CD14-positive monocyte (primary cell): ENCODE data around the gene DOCK4. TPM values are rescaled to one million over a fixed set of nuclear protein-coding genes. Genes with fewer than 3 reads are reported as not detected.

Experiments
- DNase-seq, 3 donors: peaks; one replicate each; pipeline ENCODE4 v3.0.0-alpha.2; 2011 to 2022
- H2AFZ ChIP-seq: 2 replicates; pipeline ENCODE4 v1.6.0; 2012; ENCODE audit warnings: mild to moderate bottlenecking, low read depth, low read length, inconsistent platforms; ENCODE audit not compliant: insufficient read depth, poor library complexity, severe bottlenecking
- H3K27ac ChIP-seq, 2 donors: 1 replicate in 1 of 2; 2 replicates in 1 of 2; pipeline ENCODE4 v1.5.1; 2012 to 2013; ENCODE audit warnings: low read length in 2 of 2, control low read depth in 1 of 2, inconsistent platforms in 1 of 2, low read depth in 1 of 2, mild to moderate bottlenecking in 1 of 2
- H3K27me3 ChIP-seq, 2 donors: one replicate each; pipeline versions ENCODE4 v1.6.0 to v1.6.1; 2011 to 2013; ENCODE audit warnings: low read length in 2 of 2; ENCODE audit not compliant: control insufficient read depth in 2 of 2, insufficient read depth in 2 of 2
- H3K36me3 ChIP-seq, 2 donors: replicated peaks in 1 of 2; 1 replicate in 1 of 2; 2 replicates in 1 of 2; pipeline versions ENCODE4 v1.5.1 to v1.6.1; 2012 to 2013; ENCODE audit warnings: low read length in 2 of 2, control low read depth in 1 of 2, inconsistent platforms in 1 of 2, mild to moderate bottlenecking in 1 of 2; ENCODE audit not compliant: insufficient read depth in 2 of 2, control insufficient read depth in 1 of 2
- H3K4me1 ChIP-seq, 2 donors: 1 replicate in 1 of 2; 2 replicates in 1 of 2; pipeline versions ENCODE4 v1.5.1 to v1.6.1; 2012 to 2013; ENCODE audit warnings: low read length in 2 of 2, control low read depth in 1 of 2, inconsistent platforms in 1 of 2, mild to moderate bottlenecking in 1 of 2, moderate library complexity in 1 of 2; ENCODE audit not compliant: insufficient read depth in 2 of 2, control insufficient read depth in 1 of 2
- H3K4me2 ChIP-seq: replicated peaks from 2 replicates; pipeline ENCODE3; 2012; ENCODE audit warnings: low read length, moderate library complexity, mild to moderate bottlenecking; ENCODE audit not compliant: poor library complexity, severe bottlenecking; ENCODE audit errors: extremely low read depth
- H3K4me3 ChIP-seq, 3 experiments: fragments of 200-600 bp in 1 of 3; sonication (generic) in 1 of 3; replicated peaks in 1 of 3; 1 replicate in 2 of 3; 2 replicates in 1 of 3; pipeline ENCODE4 v1.5.1; 2011 to 2013; ENCODE audit warnings: low read length in 3 of 3, mild to moderate bottlenecking in 3 of 3, control low read depth in 2 of 3, low read depth in 2 of 3, inconsistent platforms in 1 of 3, moderate library complexity in 1 of 3
- H3K79me2 ChIP-seq: 2 replicates; pipeline ENCODE4 v1.6.0; 2012; ENCODE audit warnings: mild to moderate bottlenecking, control low read depth, inconsistent platforms, low read length, moderate library complexity; ENCODE audit not compliant: insufficient read depth
- H3K9ac ChIP-seq: 2 replicates; pipeline ENCODE4 v1.6.0; 2017; ENCODE audit warnings: low read length, mild to moderate bottlenecking; ENCODE audit not compliant: insufficient read depth, poor library complexity, severe bottlenecking
- H3K9me3 ChIP-seq, 2 donors: replicated peaks in 1 of 2; 1 replicate in 1 of 2; 2 replicates in 1 of 2; pipeline versions ENCODE4 v1.5.1 to v1.6.1; 2012 to 2013; ENCODE audit warnings: low read length in 2 of 2, control low read depth in 1 of 2; ENCODE audit not compliant: control insufficient read depth in 1 of 2, insufficient read depth in 1 of 2
- H4K20me1 ChIP-seq: 2 replicates; pipeline ENCODE4 v1.6.0; 2012; ENCODE audit warnings: mild to moderate bottlenecking, low read length, control low read depth, moderate library complexity; ENCODE audit not compliant: insufficient read depth
- H3K27ac Mint-ChIP-seq, 7 donors: one replicate each; pipeline ENCODE4 v1.8.0; 2020; ENCODE audit warnings: mild to moderate bottlenecking in 7 of 7, mixed read lengths in 7 of 7, moderate library complexity in 6 of 7, inconsistent platforms in 2 of 7
- H3K27me3 Mint-ChIP-seq, 3 donors: one replicate each; pipeline ENCODE4 v1.8.0; 2021 to 2022; ENCODE audit warnings: low read depth in 3 of 3, mild to moderate bottlenecking in 3 of 3, mixed read lengths in 3 of 3, moderate library complexity in 3 of 3, inconsistent platforms in 1 of 3
- H3K36me3 Mint-ChIP-seq, 2 donors: one replicate each; pipeline ENCODE4 v1.8.0; 2020; ENCODE audit warnings: mixed read lengths in 2 of 2, inconsistent platforms in 1 of 2, mild to moderate bottlenecking in 1 of 2
- H3K4me1 Mint-ChIP-seq: one replicate; pipeline ENCODE4 v1.8.0; 2020; ENCODE audit warnings: mild to moderate bottlenecking, mixed read lengths
- H3K4me3 Mint-ChIP-seq, 2 donors: one replicate each; pipeline ENCODE4 v1.8.0; 2020; ENCODE audit warnings: mild to moderate bottlenecking in 2 of 2, mixed read lengths in 2 of 2, moderate library complexity in 1 of 2
- H3K9me3 Mint-ChIP-seq, 7 donors: one replicate each; pipeline ENCODE4 v1.8.0; 2020 to 2022; ENCODE audit warnings: mixed read lengths in 7 of 7, mild to moderate bottlenecking in 6 of 7, moderate library complexity in 6 of 7, inconsistent platforms in 2 of 7
- CTCF ChIP-seq: fragments of 200-600 bp; IDR thresholded peaks from one replicate; pipeline ENCODE4 v1.8.0; 2022; ENCODE audit warnings: antibody characterized with exemption, mild to moderate bottlenecking
- WGBS: methylation state at CpG from one replicate; pipeline ENCODE4 v1.1.5; 2013; ENCODE audit warnings: missing lambda C conversion rate; ENCODE audit not compliant: insufficient coverage; 5-methylcytosine and 5-hydroxymethylcytosine counted together
- intact Hi-C, 2 donors: fragments of 100-400 bp; cut with micrococcal nuclease; formaldehyde crosslinking; loops; one replicate each; pipeline versions ENCODE4 v1.15.0 to v1.15.1; 2023
- polyA plus RNA-seq, 3 donors: library from polyadenylated mRNA; depleted of rRNA in 1 of 3; unstranded in 2 of 3; stranded (reverse) in 1 of 3; fragments of 300-500 nt in 2 of 3; fragments of >200 nt in 1 of 3; fragmentation: Illumina TruSeq in 2 of 3; gene quantifications; 1 replicate in 2 of 3; 2 replicates in 1 of 3; pipeline ENCODE4 v1.2.3, GENCODE V29; 2012 to 2021

DOCK4 gene
- polyA plus RNA-seq, 3 donors, result 1.3 to 5.0 (median 2.7) TPM

DNA sequence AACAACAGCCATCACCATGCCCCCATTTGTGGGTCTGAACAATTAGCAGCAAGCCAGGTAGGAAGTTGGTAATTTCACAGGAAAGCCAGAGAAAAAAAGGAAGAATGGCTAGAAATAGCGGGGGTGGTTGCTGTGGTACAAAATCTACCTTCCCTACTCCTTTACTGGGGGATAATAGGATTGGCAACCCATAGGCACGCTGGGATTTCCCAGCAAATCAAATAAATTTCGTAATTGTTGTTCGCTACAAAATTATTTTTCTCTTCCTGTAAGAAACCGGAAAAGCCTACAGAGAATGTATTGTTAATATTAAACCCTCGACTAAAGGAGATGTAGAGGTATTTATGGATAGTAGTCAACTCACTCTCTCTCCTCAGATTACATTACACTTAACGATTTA is 123.9 kb downstream of the DOCK4 start:
- no peak overlapping the region for H2AFZ ChIP-seq
- Mint-ChIP-seq H3K4me1 (peaks cover 48% of the 10 kb centered on the region), H3K9me3 (no peaks in the 10 kb centered on the region), H3K27ac (peak overlapping the region; percentile 99 to 100 (median 100)), H3K36me3 (no peaks in the 10 kb centered on the region), H3K4me3 (peak overlapping the region in 1 of 2 donors; percentile 85), H3K27me3 (peaks cover 0 to 6% (median 6%) of the 10 kb centered on the region in 3 donors)
- intact Hi-C loops, result loop anchor here (5.0 to 10.0 kb wide), 3 partner anchors 98 to 370 kb away; partner anchors contain the start of genes IFRD1 (in 2 of the 2), DOCK4 (in 1 of the 2) and ZNF277 (in 1 of the 2)
- peak in 2 of 3 donors; percentile 31 to 46 for DNase-seq
- peak overlapping the region; percentile 63 for H3K4me2 ChIP-seq
- no CpG with 5 or more reads among the region's 7 CpGs for WGBS
- H3K36me3 ChIP-seq, result no peaks in the 10 kb centered on the region
- peaks cover 41 to 54% of the 10 kb centered on the region in 2 donors for H3K4me1 ChIP-seq
- H3K9ac ChIP-seq, result peak overlapping the region; percentile 81
- H3K9me3 ChIP-seq, result no peaks in the 10 kb centered on the region
- H3K4me3 ChIP-seq, result peak overlapping the region in 1 of 3 experiments; percentile 15
- TF ChIP-seq CTCF, result no peak
- H3K27ac ChIP-seq, result peak overlapping the region; percentile 10 to 99
- no peaks in the 10 kb centered on the region for H3K79me2 ChIP-seq
- H4K20me1 ChIP-seq, result no peaks in the 10 kb centered on the region
- H3K27me3 ChIP-seq, result peaks cover 3 to 4% of the 10 kb centered on the region in 2 donors

DNA sequence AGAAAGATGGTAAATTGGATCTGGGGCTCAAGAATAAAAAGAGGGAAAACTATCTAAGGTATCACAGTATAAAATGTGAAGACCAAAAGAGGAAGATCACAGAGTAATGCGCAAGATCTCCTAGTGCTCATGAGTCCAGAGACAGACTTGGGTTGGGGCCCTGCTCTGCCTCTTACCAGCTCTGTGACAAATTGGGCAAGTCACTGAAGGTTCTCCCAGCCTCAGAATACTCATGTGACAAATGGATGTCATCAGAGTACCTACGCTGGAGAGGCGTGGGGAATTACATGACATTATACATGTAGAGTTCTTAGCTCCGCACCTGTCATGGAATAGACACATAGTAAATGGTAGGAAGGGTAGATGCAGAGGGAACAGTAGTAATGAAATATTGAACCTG is 124.4 kb downstream of the DOCK4 start:
- Histone ChIP-seq H3K4me2 (peak overlapping the region; percentile 63), H3K9me3 (no peaks in the 10 kb centered on the region), H3K27ac (peak overlapping the region; percentile 92 to 99), H3K4me3 (peak overlapping the region in 1 of 3 experiments; percentile 33), H3K27me3 (peaks cover 3% of the 10 kb centered on the region in 2 donors), H2AFZ (no peak overlapping the region), H3K4me1 (peaks cover 41 to 54% of the 10 kb centered on the region in 2 donors), H3K79me2 (no peaks in the 10 kb centered on the region), H4K20me1 (no peaks in the 10 kb centered on the region), H3K9ac (peak overlapping the region; percentile 81), H3K36me3 (no peaks in the 10 kb centered on the region)
- Mint-ChIP-seq H3K36me3 (no peaks in the 10 kb centered on the region), H3K27ac (peak overlapping the region; percentile 99 to 100 (median 100)), H3K27me3 (peaks cover 0 to 6% (median 3%) of the 10 kb centered on the region in 3 donors), H3K4me1 (peaks cover 47% of the 10 kb centered on the region), H3K9me3 (no peaks in the 10 kb centered on the region), H3K4me3 (peak overlapping the region; percentile 48 to 85)
- peak; percentile 93 to 98 (median 97) for DNase-seq
- intact Hi-C loops, result loop anchor here (2.0 to 10.0 kb wide), 4 partner anchors 95 to 371 kb away; partner anchors contain the start of genes IFRD1 (in 2 of the 2), DOCK4 (in 1 of the 2) and ZNF277 (in 1 of the 2)
- no peak for TF ChIP-seq CTCF
- 42% methylated on average over 3 of the region's 4 CpGs for WGBS
